Activated naive CD8-positive, alpha-beta T cell (primary cell): ENCODE results near the gene USP7.
"Not testable (repeated sequence)": the region's sequence is repeated elsewhere in the genome, so short reads cannot be mapped to it uniquely, and the experiment has no call there.

Source experiments
- H3K27ac Mint-ChIP-seq: one replicate; pipeline ENCODE4 v1.8.0; 2021; ENCODE audit warnings: mixed read lengths
- H3K27me3 Mint-ChIP-seq: one replicate; pipeline ENCODE4 v1.8.0; 2021; ENCODE audit warnings: mixed read lengths
- H3K36me3 Mint-ChIP-seq: one replicate; pipeline ENCODE4 v1.8.0; 2021; ENCODE audit warnings: mixed read lengths
- H3K4me1 Mint-ChIP-seq: one replicate; pipeline ENCODE4 v1.8.0; 2021; ENCODE audit warnings: low read depth, mixed read lengths
- H3K4me3 Mint-ChIP-seq: one replicate; pipeline ENCODE4 v1.8.0; 2021; ENCODE audit warnings: mild to moderate bottlenecking, mixed read lengths
- H3K9me3 Mint-ChIP-seq: one replicate; pipeline ENCODE4 v1.8.0; 2021; ENCODE audit warnings: low read depth, mixed read lengths

The USP7 gene

DNA sequence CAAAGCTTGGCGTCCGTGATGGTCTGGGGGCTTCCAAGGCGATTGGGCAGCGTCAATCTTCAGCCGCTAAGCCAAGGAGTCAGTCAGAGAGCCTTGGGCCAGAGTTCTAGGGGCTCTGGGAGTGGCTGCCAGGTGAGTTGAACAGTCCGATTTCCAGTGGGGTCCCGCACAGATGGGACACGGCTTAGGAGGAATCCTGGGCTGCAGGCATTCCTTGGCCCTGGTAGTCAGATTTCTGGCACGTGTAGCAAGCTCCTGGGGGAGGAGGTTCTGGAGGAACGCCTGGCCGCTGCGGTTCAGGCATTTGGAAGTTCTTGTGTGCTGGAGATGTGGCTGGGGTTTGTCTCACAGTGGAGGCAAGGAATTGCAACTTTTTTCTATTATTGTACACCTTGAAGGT, 120.4 kb downstream of the USP7 start:
- H3K4me3 Mint-ChIP-seq, H3K36me3 Mint-ChIP-seq, H3K27me3 Mint-ChIP-seq, H3K27ac Mint-ChIP-seq, H3K9me3 Mint-ChIP-seq: not testable (repeated sequence)
- peaks cover 11% of the 10 kb centered on the region for H3K4me1 Mint-ChIP-seq
